Smooth muscle cell of the pulmonary artery (primary cell): ENCODE results near the gene TMEM259. TPM values are rescaled to one million over a fixed set of nuclear protein-coding genes. Genes with fewer than 3 reads are reported as not detected.

Source experiments
- total RNA-seq: library from RNA; depleted of rRNA; stranded (reverse); fragments of >200 nt; gene quantifications from 2 replicates; pipeline ENCODE4 v1.2.3, GENCODE V29; 2014

The TMEM259 gene
- 91.7 and 118 TPM in 2 replicates for total RNA-seq

GRCh38 chr19:1020868-1021425 lies at the start of gene TMEM259:
TSS of gene TMEM259 (minus strand) at chr19:1021123. CDS start at chr19:1020996, 127 bp downstream.

DNA sequence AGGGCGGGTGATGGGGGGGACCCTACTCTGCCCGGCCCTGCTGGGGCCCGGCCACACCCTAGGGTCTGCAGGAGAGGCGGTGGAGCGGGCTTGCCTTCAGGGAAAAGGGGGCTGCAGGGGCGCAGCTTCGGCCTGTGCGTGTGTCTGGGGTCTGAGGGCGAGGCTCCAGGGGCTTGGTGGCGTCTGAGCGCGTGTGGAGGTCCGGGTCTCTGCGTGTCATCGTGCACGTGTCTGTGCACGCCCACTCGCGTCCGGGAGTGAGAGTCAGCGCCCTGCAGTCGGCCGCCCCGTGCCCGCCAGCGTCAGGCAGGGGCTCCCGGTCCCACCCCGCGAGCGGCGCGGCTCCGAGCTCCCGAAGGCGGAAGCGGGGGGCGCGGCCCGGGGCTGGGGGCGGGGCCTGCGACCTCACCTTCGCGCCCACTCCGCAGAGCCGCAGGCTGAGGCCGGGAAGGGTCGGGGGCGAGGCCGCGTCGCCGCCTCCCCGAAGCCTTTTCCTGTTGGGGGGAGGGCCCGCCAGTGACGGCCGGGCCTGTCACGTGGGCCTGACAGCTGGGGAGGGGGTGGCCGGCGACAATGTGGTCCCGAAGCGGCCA lies 45.9 kb upstream of the TMEM259 start, which contains the start of gene ARHGAP45:
Gene ARHGAP45, plus strand, starts transcription at position 420 of the 593 bp plus-strand sequence. CDS start 239 bp downstream, outside the sequence.

DNA sequence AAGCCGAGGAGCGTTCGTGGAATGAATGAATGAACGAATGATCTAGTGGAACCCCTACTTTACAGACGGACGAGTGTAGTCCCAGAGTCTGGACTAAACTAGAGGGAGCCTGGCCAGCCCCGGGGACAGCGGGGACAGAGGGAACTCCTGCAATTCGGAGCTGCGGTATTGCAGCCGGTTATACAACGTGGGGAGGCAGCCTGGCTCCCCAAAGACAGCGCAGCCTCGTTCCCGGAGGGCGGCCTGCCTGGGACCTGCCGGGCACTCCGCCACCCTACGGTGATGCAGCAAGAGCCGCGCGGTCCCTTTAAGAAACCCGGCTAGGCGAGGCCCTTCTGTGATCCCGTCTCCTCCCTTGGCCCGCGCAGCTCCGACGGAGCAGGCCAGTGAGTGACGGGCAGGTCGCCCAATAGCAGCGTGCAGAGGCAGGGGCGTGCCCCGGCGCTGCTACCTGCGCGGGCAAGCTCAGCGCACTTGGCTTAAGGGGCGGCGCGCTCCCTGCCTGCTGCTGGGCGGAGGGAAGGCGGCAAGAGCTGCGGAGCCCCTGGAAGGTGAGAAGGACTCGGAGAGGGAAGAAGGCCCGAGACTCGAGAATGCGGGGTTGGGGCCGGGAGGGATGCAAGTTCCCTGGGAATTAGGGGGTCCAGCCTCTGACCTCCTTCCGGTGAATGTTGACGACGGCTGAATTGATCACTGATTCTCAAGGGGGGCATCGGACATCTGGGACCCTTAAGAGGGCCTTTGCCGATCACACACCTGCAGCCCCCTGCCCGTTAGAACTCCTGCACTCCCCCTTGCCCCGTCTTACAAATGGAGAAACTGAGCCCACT lies 18.9 kb upstream of the TMEM259 start, which contains the start of gene ABCA7:
Gene ABCA7, plus strand, starts transcription at position 462 of the 830 bp plus-strand sequence. CDS start 1,255 bp downstream, outside the sequence.

GRCh38 chr19:1025960-1026782 lies 5.2 kb upstream of the TMEM259 start, which contains the start of gene CNN2:
TSS of gene CNN2 (plus strand) at chr19:1026608. CDS start at chr19:1026662, 54 bp downstream.

DNA sequence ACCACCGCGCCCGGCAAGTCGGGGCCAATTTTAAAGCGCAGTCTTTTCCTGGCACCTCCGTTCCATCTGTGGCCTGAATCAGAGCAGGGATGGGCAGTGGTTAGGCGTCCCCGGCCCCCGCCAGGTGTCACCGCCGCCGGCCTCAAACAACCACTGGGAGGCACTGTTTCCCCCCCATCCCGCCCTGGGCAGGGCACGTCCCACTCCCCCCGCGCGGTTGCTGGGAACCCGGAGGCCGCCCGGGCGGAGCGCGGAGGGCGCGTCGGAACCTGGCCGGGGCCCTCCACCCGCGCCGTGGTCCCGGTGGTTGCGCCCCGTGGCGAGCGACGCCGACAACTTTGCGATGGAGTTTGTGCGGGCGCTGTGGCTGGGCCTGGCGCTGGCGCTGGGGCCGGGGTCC lies 20.8 kb downstream of the TMEM259 start, which contains the start of gene GRIN3B:
Gene GRIN3B, plus strand, starts transcription at position 325 of the 400 bp plus-strand sequence. Its CDS starts 19 bp downstream, at position 344.

GRCh38 chr19:984165-984967 lies 36.6 kb downstream of the TMEM259 start, which contains the start of gene WDR18:
TSS of gene WDR18 (plus strand) at chr19:984345. CDS start at chr19:984354, 9 bp downstream.

Other genes with a start within 250 kb of the TMEM259 start
- gene PTBP1, start 223.7 kb downstream of the TMEM259 start, total RNA-seq = 135 and 172 TPM in 2 replicates
- 0.30 TPM in 1 of 2 replicates, not detected in the other for gene PLPPR3, start 199.2 kb downstream of the TMEM259 start, total RNA-seq
- gene AZU1, start 193.3 kb downstream of the TMEM259 start, total RNA-seq = 0.07 TPM in 1 of 2 replicates, not detected in the other
- 0.07 TPM in 1 of 2 replicates, not detected in the other for gene PRTN3, start 180.1 kb downstream of the TMEM259 start, total RNA-seq
- 0.13 TPM in 1 of 2 replicates, not detected in the other for gene ELANE, start 168.8 kb downstream of the TMEM259 start, total RNA-seq
- 1.1 and 9.3 TPM in 2 replicates for gene CFD, start 161.5 kb downstream of the TMEM259 start, total RNA-seq
- 41.2 and 43.0 TPM in 2 replicates for gene MED16, start 127.9 kb downstream of the TMEM259 start, total RNA-seq
- gene RNU6-9, start 127.6 kb downstream of the TMEM259 start, total RNA-seq = not detected in 2 replicates
- gene R3HDM4, start 107.9 kb downstream of the TMEM259 start, total RNA-seq = 20.3 and 28.8 TPM in 2 replicates
- not detected in 2 replicates for gene KISS1R, start 103.8 kb downstream of the TMEM259 start, total RNA-seq
- 15.4 and 16.1 TPM in 2 replicates for gene ARID3A, start 95.1 kb downstream of the TMEM259 start, total RNA-seq
- 26.5 and 34.7 TPM in 2 replicates for gene WDR18, start 36.8 kb downstream of the TMEM259 start, total RNA-seq
- gene GRIN3B, start 20.7 kb downstream of the TMEM259 start, total RNA-seq = 0.20 and 1.7 TPM in 2 replicates
- not detected in 2 replicates for gene RNU6-2, start 399 bp upstream of the TMEM259 start, total RNA-seq
- gene CNN2, start 5.5 kb upstream of the TMEM259 start, total RNA-seq = 200 and 242 TPM in 2 replicates
- 6.5 and 7.7 TPM in 2 replicates for gene ABCA7, start 19.0 kb upstream of the TMEM259 start, total RNA-seq
- gene ARHGAP45, start 46.0 kb upstream of the TMEM259 start, total RNA-seq = 0.65 and 2.1 TPM in 2 replicates
- gene POLR2E, start 74.3 kb upstream of the TMEM259 start, total RNA-seq = 103 and 125 TPM in 2 replicates
- 171 and 174 TPM in 2 replicates for gene GPX4, start 82.9 kb upstream of the TMEM259 start, total RNA-seq
- 74.7 and 93.6 TPM in 2 replicates for gene SBNO2, start 153.1 kb upstream of the TMEM259 start, total RNA-seq
- gene STK11, start 184.7 kb upstream of the TMEM259 start, total RNA-seq = 76.9 and 77.2 TPM in 2 replicates
- gene CBARP, start 216.9 kb upstream of the TMEM259 start, total RNA-seq = 2.3 and 7.7 TPM in 2 replicates
- 24.0 and 32.8 TPM in 2 replicates for gene ATP5F1D, start 220.6 kb upstream of the TMEM259 start, total RNA-seq
- gene MIDN, start 227.5 kb upstream of the TMEM259 start, total RNA-seq = 22.4 and 28.5 TPM in 2 replicates
- gene CIRBP, start 248.2 kb upstream of the TMEM259 start, total RNA-seq = 88.7 and 88.8 TPM in 2 replicates